Measurements from ENCODE around the gene TRPM2.

DNA sequence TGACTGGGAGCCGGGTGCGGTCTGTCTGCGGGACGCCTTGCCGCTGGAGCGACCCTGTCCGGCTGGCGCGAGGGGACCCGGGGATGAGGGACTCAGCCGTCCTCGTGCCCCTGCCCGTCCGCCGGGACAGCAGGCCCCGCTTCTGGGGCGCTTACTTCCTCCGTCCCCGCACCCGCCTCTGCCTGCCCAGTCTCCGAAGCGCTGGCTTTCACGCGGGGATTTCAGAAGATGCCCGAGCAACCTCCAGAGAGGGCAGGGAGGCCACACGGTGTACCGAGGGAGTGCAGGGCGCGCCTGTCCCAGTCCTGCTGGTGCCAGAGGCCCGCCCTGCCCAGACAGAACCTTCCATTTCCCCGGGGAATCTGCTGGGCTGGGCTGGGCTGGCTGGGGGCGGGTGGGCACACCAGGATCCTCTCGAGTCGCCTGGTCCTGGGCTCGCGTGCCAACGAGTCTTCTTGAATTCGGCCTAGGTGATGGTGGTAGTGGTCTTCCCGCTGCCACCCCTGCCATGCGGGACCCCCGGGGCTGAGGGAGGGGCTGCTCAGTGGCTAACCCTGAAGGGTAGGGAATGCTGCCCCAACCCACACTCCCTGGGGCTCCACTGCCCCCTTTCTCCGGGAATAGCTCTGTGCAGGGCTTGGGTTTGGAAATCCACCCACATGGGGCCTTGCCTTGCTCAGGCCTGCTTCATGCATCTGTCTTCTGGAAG is 2.5 kb upstream of the TRPM2 start:
- TF ChIP-seq POLR2A (IDR thresholded peaks at IDR 0.05; ENCODE audit: control extremely low read depth in 1 of 2, low read depth in 2 of 2, low read length in 2 of 2), result no peak
- no peak for TF ChIP-seq CREB1 (IDR thresholded peaks at IDR 0.05)
- TF ChIP-seq TBP (IDR thresholded peaks at IDR 0.05; ENCODE audit: low read depth, low read length), result no peak
- peak in 2 of 3 experiments; percentile 8 to 14; a peak in 2 of 4 replicates for TF ChIP-seq CTCF (IDR thresholded peaks at IDR 0.05; ENCODE audit: control extremely low read depth in 1 of 3, insufficient read depth in 1 of 3, low read depth in 1 of 3, low read length in 3 of 3)
- TF ChIP-seq YY1 (IDR thresholded peaks at IDR 0.05; ENCODE audit: low read depth, low read length), result no peak

All from H1 (cell line).